H9 (cell line): Measurements from ENCODE around the gene ATG2A. TPM values are rescaled to one million over a fixed set of nuclear protein-coding genes. Genes with fewer than 3 reads are reported as not detected.

Source experiments
- DNase-seq: peaks from one replicate; pipeline ENCODE4 v3.0.0-alpha.2; 2017
- H2AFZ ChIP-seq: one replicate; pipeline ENCODE4 v1.6.1; 2013; ENCODE audit warnings: mild to moderate bottlenecking, low read length, control low read depth, moderate library complexity
- H2AK5ac ChIP-seq: 2 replicates; pipeline ENCODE4 v1.6.1; 2013; ENCODE audit warnings: low read length, control low read depth, mixed read lengths; ENCODE audit not compliant: insufficient read length
- H2BK120ac ChIP-seq: one replicate; pipeline ENCODE4 v1.6.1; 2013; ENCODE audit warnings: low read depth, mild to moderate bottlenecking, low read length, control low read depth, inconsistent platforms; ENCODE audit not compliant: poor library complexity, severe bottlenecking
- H2BK12ac ChIP-seq: 2 replicates; pipeline ENCODE4 v1.6.1; 2013; ENCODE audit warnings: low read length, control low read depth, mixed read lengths, low read depth; ENCODE audit not compliant: insufficient read length
- H2BK15ac ChIP-seq: 2 replicates; pipeline ENCODE4 v1.6.1; 2013; ENCODE audit warnings: low read depth, low read length, control low read depth
- H2BK20ac ChIP-seq: one replicate; pipeline ENCODE4 v1.6.1; 2013; ENCODE audit warnings: low read depth, mild to moderate bottlenecking, low read length, control low read depth, inconsistent platforms; ENCODE audit not compliant: poor library complexity, severe bottlenecking
- H2BK5ac ChIP-seq: 2 replicates; pipeline ENCODE4 v1.6.1; 2013; ENCODE audit warnings: low read length, control low read depth, mixed read lengths; ENCODE audit not compliant: insufficient read length
- H3K14ac ChIP-seq: 2 replicates; pipeline ENCODE4 v1.6.1; 2013; ENCODE audit warnings: low read length, control low read depth; ENCODE audit not compliant: insufficient read depth
- H3K18ac ChIP-seq: 2 replicates; pipeline ENCODE4 v1.6.1; 2013; ENCODE audit warnings: low read depth, mild to moderate bottlenecking, mixed read lengths, low read length, control low read depth; ENCODE audit not compliant: insufficient read length
- H3K23ac ChIP-seq: 2 replicates; pipeline ENCODE4 v1.6.1; 2013; ENCODE audit warnings: low read length, control low read depth, mixed read lengths, low read depth; ENCODE audit not compliant: insufficient read length
- H3K23me2 ChIP-seq: 2 replicates; pipeline ENCODE4 v1.6.1; 2013; ENCODE audit warnings: low read depth, mild to moderate bottlenecking, mixed read lengths, low read length, control low read depth; ENCODE audit not compliant: insufficient read length, poor library complexity, severe bottlenecking
- H3K27ac ChIP-seq: 2 replicates; pipeline ENCODE4 v1.5.1; 2013; ENCODE audit warnings: low read length, control low read depth, mixed read lengths, low read depth; ENCODE audit not compliant: insufficient read length
- H3K27me3 ChIP-seq: 2 replicates; pipeline ENCODE4 v1.6.1; 2013; ENCODE audit warnings: low read length, control low read depth, inconsistent platforms; ENCODE audit not compliant: insufficient read depth
- H3K4ac ChIP-seq: 2 replicates; pipeline ENCODE4 v1.6.1; 2013; ENCODE audit warnings: low read depth, mild to moderate bottlenecking, control low read depth, inconsistent platforms, low read length, moderate library complexity
- H3K4me1 ChIP-seq: 2 replicates; pipeline ENCODE4 v1.6.1; 2013; ENCODE audit warnings: low read length, control low read depth, inconsistent platforms; ENCODE audit not compliant: insufficient read depth
- H3K4me2 ChIP-seq: 2 replicates; pipeline ENCODE4 v1.6.1; 2013; ENCODE audit warnings: low read length, control low read depth, mixed read lengths; ENCODE audit not compliant: insufficient read length, insufficient read depth
- H3K56ac ChIP-seq: 2 replicates; pipeline ENCODE4 v1.6.1; 2013; ENCODE audit warnings: low read depth, mild to moderate bottlenecking, mixed read lengths, low read length, control low read depth; ENCODE audit not compliant: insufficient read length
- H3K79me1 ChIP-seq: 2 replicates; pipeline ENCODE4 v1.6.1; 2013; ENCODE audit warnings: low read depth, mild to moderate bottlenecking, moderate library complexity, low read length, control low read depth, inconsistent platforms; ENCODE audit not compliant: insufficient read depth, poor library complexity, severe bottlenecking
- H3K79me2 ChIP-seq: 2 replicates; pipeline ENCODE4 v1.6.1; 2013; ENCODE audit warnings: low read length, control low read depth, inconsistent platforms; ENCODE audit not compliant: insufficient read depth
- H3K9ac ChIP-seq: 2 replicates; pipeline ENCODE4 v1.6.1; 2013; ENCODE audit warnings: low read length, control low read depth, mixed read lengths; ENCODE audit not compliant: insufficient read length; ENCODE audit errors: extremely low read depth
- H3K9me3 ChIP-seq: one replicate; pipeline ENCODE4 v1.6.1; 2013; ENCODE audit warnings: low read depth, low read length, inconsistent platforms; ENCODE audit not compliant: control insufficient read depth
- H3T11ph ChIP-seq: one replicate; pipeline ENCODE4 v1.6.1; 2013; ENCODE audit warnings: mild to moderate bottlenecking, low read length, control low read depth, inconsistent platforms
- H4K20me1 ChIP-seq: one replicate; pipeline ENCODE4 v1.6.1; 2013; ENCODE audit not compliant: control insufficient read depth, insufficient read length, insufficient read depth
- H4K5ac ChIP-seq: 2 replicates; pipeline ENCODE4 v1.6.1; 2013; ENCODE audit warnings: low read depth, mild to moderate bottlenecking, mixed read lengths, low read length, control low read depth; ENCODE audit not compliant: insufficient read length
- H4K8ac ChIP-seq: replicated peaks from 2 replicates; pipeline ENCODE4 v1.6.1; 2013; ENCODE audit warnings: low read length, control low read depth, mixed read lengths, low read depth; ENCODE audit not compliant: insufficient read length
- H4K91ac ChIP-seq: 2 replicates; pipeline ENCODE4 v1.6.1; 2013; ENCODE audit warnings: low read depth, mild to moderate bottlenecking, moderate library complexity, mixed read lengths, low read length, control low read depth; ENCODE audit not compliant: insufficient read length
- H3K27ac Mint-ChIP-seq, 3 experiments: 2 replicates in 2 of 3; 3 replicates in 1 of 3; pipeline ENCODE4 v1.8.0; 2020 to 2021; ENCODE audit warnings: mixed read lengths in 3 of 3, mild to moderate bottlenecking in 1 of 3, moderate library complexity in 1 of 3
- H3K27me3 Mint-ChIP-seq: 2 replicates; pipeline ENCODE4 v1.8.0; 2021; ENCODE audit warnings: low read depth, mild to moderate bottlenecking, moderate library complexity, mixed read lengths
- H3K36me3 Mint-ChIP-seq, 3 experiments: 2 replicates in 2 of 3; 3 replicates in 1 of 3; pipeline ENCODE4 v1.8.0; 2020 to 2021; ENCODE audit warnings: low read depth in 3 of 3, mixed read lengths in 3 of 3; ENCODE audit not compliant: insufficient read depth in 1 of 3
- H3K4me1 Mint-ChIP-seq, 2 experiments: 2 replicates each; pipeline ENCODE4 v1.8.0; 2020; ENCODE audit warnings: mixed read lengths in 2 of 2
- H3K4me3 Mint-ChIP-seq, 2 experiments: 2 replicates in 1 of 2; 3 replicates in 1 of 2; pipeline ENCODE4 v1.8.0; 2020 to 2021; ENCODE audit warnings: mild to moderate bottlenecking in 2 of 2, mixed read lengths in 2 of 2, moderate library complexity in 1 of 2
- H3K9me3 Mint-ChIP-seq, 2 experiments: 2 replicates in 1 of 2; 3 replicates in 1 of 2; pipeline ENCODE4 v1.8.0; 2020; ENCODE audit warnings: mild to moderate bottlenecking in 2 of 2, mixed read lengths in 2 of 2, moderate library complexity in 1 of 2
- CTCF ChIP-seq: fragments of 200-600 bp; sonication (generic); conservative IDR thresholded peaks from 3 replicates; pipeline ENCODE4 v1.8.0; 2021; ENCODE audit warnings: antibody characterized with exemption, mild to moderate bottlenecking
- WGBS: extraction: QIAGEN DNeasy Blood & Tissue Kit; methylation state at CpG from one replicate; pipeline ENCODE4 v1.1.7; 2013; ENCODE audit warnings: missing lambda C conversion rate, low lambda C conversion rate, mixed read lengths; ENCODE audit not compliant: insufficient read length; ENCODE audit errors: extremely low coverage; 5-methylcytosine and 5-hydroxymethylcytosine counted together
- total RNA-seq: library from RNA; stranded (reverse); gene quantifications from 2 replicates; pipeline ENCODE4 v1.2.1, GENCODE V29; 2021

ATG2A gene
- total RNA-seq, 1 experiment from 2014 or later, result 21.3 TPM

GRCh38 chr11:64872790-64873488 is 44.1 kb downstream of the ATG2A start:
- Mint-ChIP-seq H3K4me3 (no peak overlapping the region), H3K4me1 (peaks cover 11 to 15% of the 10 kb centered on the region in 2 experiments), H3K27ac (no peak overlapping the region), H3K9me3 (no peaks in the 10 kb centered on the region), H3K36me3 (peaks cover 5 to 14% (median 8%) of the 10 kb centered on the region in 3 experiments; a peak in 6 of 7 replicates), H3K27me3 (peaks cover 7% of the 10 kb centered on the region)
- no peak overlapping the region for H2BK15ac ChIP-seq
- no peaks in the 10 kb centered on the region for H4K20me1 ChIP-seq
- peaks cover 8% of the 10 kb centered on the region for H3K23me2 ChIP-seq
- H3T11ph ChIP-seq, result no peak overlapping the region
- H3K9me3 ChIP-seq, result no peaks in the 10 kb centered on the region
- no peak overlapping the region for H4K91ac ChIP-seq
- H3K4me2 ChIP-seq, result no peak overlapping the region
- no peaks in the 10 kb centered on the region for H3K27me3 ChIP-seq
- H2BK5ac ChIP-seq, result no peak overlapping the region
- no peak overlapping the region for H3K27ac ChIP-seq
- H3K18ac ChIP-seq, result no peak overlapping the region
- H3K4me1 ChIP-seq, result no peaks in the 10 kb centered on the region; the same call in 1 of the 2 replicates
- H3K79me1 ChIP-seq, result no peaks in the 10 kb centered on the region
- H3K56ac ChIP-seq, result no peak overlapping the region
- no peak overlapping the region for H2AK5ac ChIP-seq
- TF ChIP-seq CTCF, result no peak
- no peak overlapping the region for H2BK12ac ChIP-seq
- H3K9ac ChIP-seq, result no peak overlapping the region
- no CpG with 5 or more reads among the region's 8 CpGs for WGBS
- no peak overlapping the region for H3K14ac ChIP-seq
- no peak overlapping the region for H2AFZ ChIP-seq
- H3K4ac ChIP-seq, result no peak overlapping the region
- no peak overlapping the region for H4K5ac ChIP-seq
- no peak for DNase-seq
- H2BK20ac ChIP-seq, result no peak overlapping the region
- no peak overlapping the region for H3K23ac ChIP-seq
- no peaks in the 10 kb centered on the region for H3K79me2 ChIP-seq
- H2BK120ac ChIP-seq, result no peak overlapping the region
- H4K8ac ChIP-seq, result no peak overlapping the region
